Tibial artery (tissue), 4 donors: ENCODE measurements around the gene TMEM250.

Experiments
- DNase-seq, 2 donors: peaks; one replicate each; pipeline ENCODE4 v3.0.0-alpha.2; 2019
- H3K27ac ChIP-seq, 2 donors: fragments of 200-600 bp; sonication (generic) in 1 of 2; 1 replicate in 1 of 2; 2 replicates in 1 of 2; pipeline ENCODE4 v1.5.1; 2018 to 2019; ENCODE audit warnings: mild to moderate bottlenecking in 1 of 2
- H3K27me3 ChIP-seq, 2 donors: fragments of 200-600 bp; sonication (generic) in 1 of 2; one replicate each; pipeline versions ENCODE4 v1.5.1 to v1.6.0; 2016 to 2019
- H3K36me3 ChIP-seq, 3 donors: fragments of 200-600 bp; sonication (generic) in 2 of 3; one replicate each; pipeline ENCODE4 v1.5.1; 2016 to 2019; ENCODE audit warnings: mild to moderate bottlenecking in 2 of 3
- H3K4me1 ChIP-seq, 4 donors: fragments of 200-600 bp; sonication (generic) in 2 of 4; 1 replicate in 3 of 4; 2 replicates in 1 of 4; pipeline ENCODE4 v1.5.1; 2016 to 2019
- H3K4me3 ChIP-seq, 2 donors: fragments of 200-600 bp; sonication (generic) in 1 of 2; 1 replicate in 1 of 2; 2 replicates in 1 of 2; pipeline ENCODE4 v1.5.1; 2018 to 2019; ENCODE audit warnings: mild to moderate bottlenecking in 2 of 2
- H3K9me3 ChIP-seq, 3 donors: fragments of 200-600 bp; sonication (generic) in 1 of 3; one replicate each; pipeline ENCODE4 v1.5.1; 2016 to 2019
- CTCF ChIP-seq, 2 experiments: fragments of 200-600 bp in 1 of 2; fragments of 450-650 bp in 1 of 2; IDR thresholded peaks; one replicate each; pipeline ENCODE4 v1.5.1; 2017 to 2019; ENCODE audit warnings: antibody characterized with exemption in 2 of 2, mild to moderate bottlenecking in 1 of 2, moderate library complexity in 1 of 2
- intact Hi-C: fragments of 100-400 bp; cut with DNase I; formaldehyde crosslinking; loops from one replicate; pipeline ENCODE4 v1.15.0; 2023; ENCODE audit warnings: low total_unique reads

The TMEM250 gene

DNA sequence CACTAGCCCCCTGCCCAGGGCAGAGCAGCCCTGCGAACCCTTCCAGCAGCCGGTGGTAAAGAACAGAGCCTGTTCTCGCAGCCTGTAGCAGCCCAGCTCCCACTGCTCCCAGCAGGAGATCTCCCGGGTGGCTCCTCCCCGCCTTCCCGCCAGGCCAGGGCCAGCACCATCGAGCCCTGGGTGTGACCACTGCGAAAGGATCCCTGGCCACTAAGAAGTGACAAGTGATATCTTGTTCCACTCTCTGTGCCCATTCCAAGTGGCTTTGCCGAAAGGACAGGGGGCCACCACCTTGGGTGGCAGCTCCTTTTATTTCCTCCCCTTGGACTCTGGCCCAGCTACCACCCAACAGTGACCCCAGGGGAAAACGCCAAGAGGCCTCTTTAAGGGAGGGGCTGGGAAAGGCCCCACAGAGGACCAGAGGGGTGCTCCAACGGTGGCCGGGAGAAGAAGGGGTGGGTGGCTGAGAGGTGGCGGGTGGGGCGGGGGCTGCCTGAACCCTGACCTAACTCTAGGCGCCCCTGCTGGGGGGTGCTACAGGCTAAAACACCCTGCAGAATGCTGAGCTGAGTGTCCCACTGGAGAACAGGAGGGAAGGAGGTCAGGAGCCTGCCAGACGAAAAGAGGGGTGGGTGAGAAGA is 25.2 kb downstream of the TMEM250 start:
- peaks cover 0 to 2% of the 10 kb centered on the region in 2 donors for H3K27me3 ChIP-seq
- no peaks in the 10 kb centered on the region for H3K9me3 ChIP-seq
- peaks cover 19 to 67% (median 64%) of the 10 kb centered on the region in 4 donors for H3K4me1 ChIP-seq
- intact Hi-C loops, result no loop called here
- peak in 1 of 2 donors; percentile 85 for DNase-seq
- peak overlapping the region; percentile 85 for H3K4me3 ChIP-seq
- peak overlapping the region; percentile 96 for H3K27ac ChIP-seq
- no peak for TF ChIP-seq CTCF (IDR thresholded peaks at IDR 0.05)
- peaks cover 0 to 3% (median 0%) of the 10 kb centered on the region in 3 donors for H3K36me3 ChIP-seq

GRCh38 chr9:136092741-136093140 is 25.9 kb downstream of the TMEM250 start:
- intact Hi-C loops, result no loop called here
- Histone ChIP-seq H3K4me3 (peak overlapping the region; percentile 85), H3K27me3 (no peaks in the 10 kb centered on the region), H3K36me3 (peaks cover 0 to 3% (median 0%) of the 10 kb centered on the region in 3 donors), H3K9me3 (no peaks in the 10 kb centered on the region), H3K4me1 (peaks cover 19 to 74% (median 71%) of the 10 kb centered on the region in 4 donors), H3K27ac (peak overlapping the region; percentile 96)
- no peak for DNase-seq
- TF ChIP-seq CTCF (IDR thresholded peaks at IDR 0.05), result no peak

DNA sequence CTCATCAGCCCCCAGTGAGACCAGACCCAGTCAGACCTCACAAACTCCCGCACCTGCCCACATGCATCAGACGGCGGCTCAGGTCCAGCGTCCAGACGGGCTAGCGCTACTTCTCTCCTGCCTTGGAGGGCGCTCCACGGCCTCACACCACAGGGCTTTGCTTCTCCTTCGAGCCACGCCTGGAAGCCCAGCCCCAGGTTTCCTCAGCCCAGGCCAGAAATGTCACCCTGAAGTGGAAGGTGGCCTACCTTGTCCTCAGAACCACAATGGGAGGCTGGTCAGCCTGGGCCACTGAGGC is 26.4 kb downstream of the TMEM250 start:
- Histone ChIP-seq H3K9me3 (no peaks in the 10 kb centered on the region), H3K4me3 (peak overlapping the region in 1 of 2 donors; percentile 85), H3K27ac (peak overlapping the region; percentile 96), H3K27me3 (no peaks in the 10 kb centered on the region), H3K36me3 (peaks cover 0 to 3% (median 0%) of the 10 kb centered on the region in 3 donors), H3K4me1 (peaks cover 19 to 79% (median 75%) of the 10 kb centered on the region in 4 donors)
- no peak for TF ChIP-seq CTCF (IDR thresholded peaks at IDR 0.05)
- DNase-seq, result no peak
- intact Hi-C loops, result no loop called here

- no peaks in the 10 kb centered on the region for H3K27me3 ChIP-seq
- H3K36me3 ChIP-seq, result peaks cover 0 to 3% (median 0%) of the 10 kb centered on the region in 3 donors
- intact Hi-C loops, result no loop called here
- H3K4me3 ChIP-seq, result peak overlapping the region; percentile 35 to 85
- peak in 1 of 2 donors; percentile 60 for DNase-seq
- H3K27ac ChIP-seq, result peak overlapping the region; percentile 96
- TF ChIP-seq CTCF (IDR thresholded peaks at IDR 0.05), result no peak
- H3K4me1 ChIP-seq, result peaks cover 19 to 84% (median 81%) of the 10 kb centered on the region in 4 donors
- H3K9me3 ChIP-seq, result no peaks in the 10 kb centered on the region
These were observed 26.9 kb downstream of the TMEM250 start for GRCh38 chr9:136091582-136092352.

DNA sequence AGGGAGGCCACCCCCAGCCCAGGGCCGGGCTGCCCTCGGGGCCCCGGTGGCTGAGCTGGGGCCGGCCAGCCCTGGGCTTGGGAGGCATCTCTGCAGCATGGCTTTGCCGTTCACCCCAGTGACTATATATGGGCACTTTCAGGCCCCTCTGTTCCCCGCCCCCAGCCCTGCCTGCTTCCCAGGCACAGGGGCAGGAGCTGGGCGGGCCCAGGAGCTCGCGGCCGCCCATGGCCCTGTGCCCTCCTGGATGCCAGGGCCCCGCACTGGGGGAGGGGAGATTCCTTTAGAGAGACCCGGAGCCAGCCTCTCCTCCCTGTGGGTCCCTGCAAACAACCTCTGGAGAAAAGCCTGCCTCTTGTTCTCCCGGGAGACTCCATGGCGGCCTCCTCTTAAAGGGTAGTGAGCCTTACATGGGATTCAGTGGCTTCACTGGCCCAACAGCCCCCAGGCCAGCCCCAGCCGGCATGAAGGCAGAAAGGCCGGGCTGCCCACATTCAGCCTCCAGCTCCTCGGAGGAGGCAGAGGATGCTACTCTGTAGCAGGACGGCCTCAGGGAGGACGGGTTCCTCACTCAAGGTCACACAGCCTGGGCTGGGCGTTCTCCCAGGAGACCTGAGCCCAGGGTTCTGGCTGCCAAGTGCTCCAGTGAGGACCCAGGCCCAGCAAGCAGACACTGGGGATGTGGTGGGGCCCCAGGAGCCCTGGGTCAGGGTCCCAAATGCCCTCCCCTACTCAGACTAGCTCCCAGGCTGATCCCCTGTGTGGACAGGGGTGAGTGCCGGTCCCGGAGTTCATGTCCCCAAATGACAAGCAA is 27.7 kb downstream of the TMEM250 start:
- peak overlapping the region; percentile 35 to 85 for H3K4me3 ChIP-seq
- H3K27ac ChIP-seq, result peak overlapping the region; percentile 96
- no peak for TF ChIP-seq CTCF (IDR thresholded peaks at IDR 0.05)
- intact Hi-C loops, result no loop called here
- H3K4me1 ChIP-seq, result peaks cover 23 to 84% (median 82%) of the 10 kb centered on the region in 4 donors
- DNase-seq, result peak; percentile 57 to 91
- H3K36me3 ChIP-seq, result peaks cover 0 to 3% (median 0%) of the 10 kb centered on the region in 3 donors
- no peaks in the 10 kb centered on the region for H3K9me3 ChIP-seq
- H3K27me3 ChIP-seq, result no peaks in the 10 kb centered on the region
